HUES64 (cell line): ENCODE measurements around the gene KRT1.

ENCODE experiments used
- H3K27ac ChIP-seq: 2 replicates; pipeline ENCODE4 v1.7.0; 2013; ENCODE audit warnings: low read depth, low read length, inconsistent platforms
- H3K27me3 ChIP-seq: 2 replicates; pipeline ENCODE4 v1.6.1; 2013; ENCODE audit warnings: mild to moderate bottlenecking, low read length; ENCODE audit not compliant: insufficient read depth
- H3K36me3 ChIP-seq: 2 replicates; pipeline ENCODE4 v1.6.1; 2013; ENCODE audit warnings: mild to moderate bottlenecking, low read length; ENCODE audit not compliant: insufficient read depth
- H3K4me1 ChIP-seq: 2 replicates; pipeline ENCODE4 v1.6.1; 2013; ENCODE audit warnings: mild to moderate bottlenecking, low read length, moderate library complexity; ENCODE audit not compliant: insufficient read depth
- H3K4me3 ChIP-seq: 2 replicates; pipeline ENCODE4 v1.5.1; 2013; ENCODE audit warnings: mild to moderate bottlenecking, low read length, moderate library complexity
- H3K9ac ChIP-seq: 2 replicates; pipeline ENCODE4 v1.6.1; 2013; ENCODE audit warnings: mild to moderate bottlenecking, low read depth, low read length
- H3K9me3 ChIP-seq: 2 replicates; pipeline ENCODE4 v1.6.1; 2013; ENCODE audit warnings: low read depth, low read length; ENCODE audit not compliant: insufficient read depth
- WGBS: fragments of 150-250, 120-280 bp; methylation state at CpG from one replicate; pipeline ENCODE4 v1.1.7; 2013; ENCODE audit warnings: missing lambda C conversion rate; 5-methylcytosine and 5-hydroxymethylcytosine counted together

Gene KRT1

GRCh38 chr12:52699373-52699772 lies 19.2 kb upstream of the KRT1 start:
- Histone ChIP-seq H3K9ac (no peak overlapping the region), H3K36me3 (no peaks in the 10 kb centered on the region), H3K9me3 (no peaks in the 10 kb centered on the region), H3K4me1 (no peaks in the 10 kb centered on the region), H3K4me3 (no peak overlapping the region), H3K27ac (no peak overlapping the region), H3K27me3 (no peaks in the 10 kb centered on the region; the same call in 1 of the 2 replicates)
- WGBS, result 87% methylated on average over 2 of the region's 2 CpGs

- no peak overlapping the region for H3K9ac ChIP-seq
- 80% methylated on average over 11 of the region's 11 CpGs for WGBS
- no peaks in the 10 kb centered on the region for H3K9me3 ChIP-seq
- H3K4me1 ChIP-seq, result no peaks in the 10 kb centered on the region
- H3K27me3 ChIP-seq, result no peaks in the 10 kb centered on the region; the same call in 1 of the 2 replicates
- no peak overlapping the region for H3K27ac ChIP-seq
- no peak overlapping the region for H3K4me3 ChIP-seq
- H3K36me3 ChIP-seq, result no peaks in the 10 kb centered on the region
Measured at GRCh38 chr12:52698651-52699340, 18.6 kb upstream of the KRT1 start.

DNA sequence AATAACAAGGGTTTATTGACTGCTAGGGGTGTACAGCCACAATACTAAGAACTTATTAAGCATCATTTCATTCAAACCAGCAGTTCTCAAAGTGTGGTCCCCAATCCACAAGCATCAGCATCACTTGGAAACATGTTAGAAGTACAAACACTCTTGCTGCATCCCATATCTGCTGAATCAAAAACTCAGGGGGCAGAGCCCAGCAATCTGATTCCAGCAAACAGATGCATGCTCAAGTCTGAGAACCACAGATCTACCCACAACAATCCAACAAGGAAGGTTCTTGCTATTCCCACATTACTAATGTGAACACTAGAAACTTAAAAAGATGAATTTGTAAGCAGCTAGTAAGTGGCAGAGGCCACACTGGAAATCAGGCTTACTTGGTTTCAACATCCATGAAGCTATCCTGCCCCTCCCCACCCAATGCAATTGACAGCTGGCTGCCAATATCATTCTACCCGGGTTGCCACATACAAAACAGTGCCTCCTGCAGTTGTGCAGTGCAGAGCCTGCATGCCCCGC lies 16.9 kb upstream of the KRT1 start:
- no peak overlapping the region for H3K27ac ChIP-seq
- no peaks in the 10 kb centered on the region for H3K9me3 ChIP-seq
- WGBS, result 77% methylated on average over 2 of the region's 2 CpGs
- no peak overlapping the region for H3K9ac ChIP-seq
- H3K27me3 ChIP-seq, result peaks cover 10% of the 10 kb centered on the region
- no peaks in the 10 kb centered on the region for H3K4me1 ChIP-seq
- no peaks in the 10 kb centered on the region for H3K36me3 ChIP-seq
- H3K4me3 ChIP-seq, result no peak overlapping the region

DNA sequence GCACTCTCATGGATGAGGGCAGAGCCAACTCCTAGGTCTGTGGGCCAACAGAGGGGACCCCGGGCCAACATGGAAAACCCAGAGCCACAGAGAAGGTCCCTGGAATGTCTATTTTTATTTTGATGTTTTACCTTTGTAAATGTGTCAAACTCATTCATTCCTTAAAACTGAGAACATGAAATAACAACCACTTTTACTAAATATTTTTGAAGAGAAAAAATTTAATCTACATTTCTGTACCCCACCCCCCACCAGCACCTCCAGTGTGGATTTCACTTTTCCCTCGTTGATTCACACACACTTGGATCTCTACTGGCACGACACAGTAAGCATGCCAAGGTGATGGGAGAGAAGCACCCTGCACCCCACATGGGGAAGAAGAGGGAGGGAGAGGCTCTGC lies 16.4 kb upstream of the KRT1 start:
- Histone ChIP-seq H3K4me1 (no peaks in the 10 kb centered on the region), H3K4me3 (no peak overlapping the region), H3K9me3 (no peaks in the 10 kb centered on the region), H3K27me3 (peaks cover 15% of the 10 kb centered on the region), H3K27ac (no peak overlapping the region), H3K9ac (no peak overlapping the region), H3K36me3 (no peaks in the 10 kb centered on the region)
- 90% methylated on average over 1 of the region's 3 CpGs for WGBS

DNA sequence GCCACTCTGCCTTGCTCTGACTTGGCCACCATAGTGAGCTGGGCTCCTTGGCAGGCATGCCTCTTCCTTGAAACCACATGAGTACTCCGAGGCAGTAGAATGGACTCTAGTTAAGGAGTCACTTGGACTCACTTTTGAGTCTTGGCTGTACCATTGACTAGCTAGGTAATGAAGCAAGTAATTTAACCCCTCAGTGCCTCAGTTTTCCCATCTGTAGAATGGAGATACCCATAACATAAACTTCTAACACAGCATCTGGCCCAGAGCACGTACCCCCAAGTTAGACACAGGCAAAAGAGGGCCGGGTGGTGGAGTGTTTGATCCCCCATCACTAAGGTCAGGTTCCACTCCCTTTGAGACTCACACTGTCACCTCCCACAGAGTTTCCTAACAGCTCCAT lies 14.8 kb upstream of the KRT1 start:
- Histone ChIP-seq H3K27ac (no peak overlapping the region), H3K9ac (no peak overlapping the region), H3K4me3 (no peak overlapping the region), H3K4me1 (0 out of 2 replicates have a peak, but pooled peaks cover 2% of the 10 kb centered on the region), H3K9me3 (no peaks in the 10 kb centered on the region), H3K36me3 (no peaks in the 10 kb centered on the region), H3K27me3 (peaks cover 31% of the 10 kb centered on the region)
- WGBS, result 89% methylated on average over 3 of the region's 3 CpGs

DNA sequence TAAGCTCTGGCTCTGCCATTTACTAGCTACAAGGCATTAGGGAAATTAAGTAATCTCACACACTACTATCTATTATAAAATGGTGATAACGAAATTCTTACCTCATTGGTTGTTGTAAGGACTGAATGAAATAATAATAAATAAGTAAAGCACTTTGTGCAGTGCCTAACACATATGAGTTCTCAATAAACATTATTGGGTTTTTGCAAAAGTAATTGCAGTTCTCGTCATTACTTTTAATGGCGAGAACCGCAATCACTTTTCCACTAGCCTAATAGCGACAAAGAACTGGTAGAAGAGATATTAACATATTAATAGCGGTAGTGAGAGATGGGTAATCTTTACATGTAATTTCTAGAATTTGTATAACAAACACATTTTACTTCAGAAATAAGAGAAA lies 13.9 kb upstream of the KRT1 start:
- H3K9me3 ChIP-seq, result no peaks in the 10 kb centered on the region
- no peak overlapping the region for H3K27ac ChIP-seq
- 95% methylated on average over 4 of the region's 6 CpGs for WGBS
- 0 out of 2 replicates have a peak, but pooled peaks cover 2% of the 10 kb centered on the region for H3K4me1 ChIP-seq
- peaks cover 36% of the 10 kb centered on the region for H3K27me3 ChIP-seq
- no peak overlapping the region for H3K4me3 ChIP-seq
- H3K36me3 ChIP-seq, result no peaks in the 10 kb centered on the region
- no peak overlapping the region for H3K9ac ChIP-seq

DNA sequence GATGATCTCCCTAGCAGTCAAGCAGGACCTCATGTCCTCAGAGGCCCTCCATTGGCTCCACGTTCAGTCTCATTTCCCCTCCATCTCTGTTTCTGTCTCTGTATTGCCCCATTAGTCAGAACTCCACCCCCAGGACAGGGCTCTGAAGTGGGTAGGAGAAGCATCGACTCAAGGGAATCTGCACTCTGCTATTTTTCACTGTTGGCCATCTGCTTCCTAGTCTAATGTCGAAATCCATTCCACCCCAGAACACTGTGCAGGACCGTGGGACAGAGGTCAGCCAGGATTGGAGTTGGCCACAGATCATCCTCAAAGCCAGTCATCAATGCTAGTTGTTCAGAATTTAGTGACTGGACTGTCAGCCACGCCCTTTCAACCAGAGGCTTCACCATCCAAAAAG lies 13.1 kb upstream of the KRT1 start:
- 82% methylated on average over 5 of the region's 5 CpGs for whole genome bisulfite sequencing
- no peaks in the 10 kb centered on the region for H3K36me3 ChIP-seq
- peaks cover 42% of the 10 kb centered on the region for H3K27me3 ChIP-seq
- H3K27ac ChIP-seq, result no peak overlapping the region
- H3K9me3 ChIP-seq, result no peaks in the 10 kb centered on the region
- no peak overlapping the region for H3K4me3 ChIP-seq
- no peak overlapping the region for H3K9ac ChIP-seq
- 0 out of 2 replicates have a peak, but pooled peaks cover 2% of the 10 kb centered on the region for H3K4me1 ChIP-seq

- Histone ChIP-seq H3K4me1 (0 out of 2 replicates have a peak, but pooled peaks cover 2% of the 10 kb centered on the region), H3K36me3 (no peaks in the 10 kb centered on the region), H3K4me3 (no peak overlapping the region), H3K27ac (no peak overlapping the region), H3K9me3 (no peaks in the 10 kb centered on the region), H3K9ac (no peak overlapping the region), H3K27me3 (peaks cover 52% of the 10 kb centered on the region)
- 55% methylated on average over 8 of the region's 8 CpGs for WGBS
Measured at GRCh38 chr12:52692254-52692653, 12.0 kb upstream of the KRT1 start.

- no peaks in the 10 kb centered on the region for H3K36me3 ChIP-seq
- no peaks in the 10 kb centered on the region for H3K9me3 ChIP-seq
- H3K4me1 ChIP-seq, result 0 out of 2 replicates have a peak, but pooled peaks cover 2% of the 10 kb centered on the region
- WGBS, result 62% methylated on average over 2 of the region's 2 CpGs
- H3K4me3 ChIP-seq, result no peak overlapping the region
- no peak overlapping the region for H3K27ac ChIP-seq
- peaks cover 52% of the 10 kb centered on the region for H3K27me3 ChIP-seq
- no peak overlapping the region for H3K9ac ChIP-seq
Measured at GRCh38 chr12:52691841-52692150, 11.6 kb upstream of the KRT1 start.

GRCh38 chr12:52691076-52691840 lies 11.1 kb upstream of the KRT1 start:
- H3K9me3 ChIP-seq, result no peaks in the 10 kb centered on the region
- 0 out of 2 replicates have a peak, but pooled peaks cover 2% of the 10 kb centered on the region for H3K4me1 ChIP-seq
- 0 out of 2 replicates have a peak overlapping the region, but pooled peaks have one; percentile 19 for H3K9ac ChIP-seq
- peak overlapping the region; percentile 50 for H3K4me3 ChIP-seq
- no peaks in the 10 kb centered on the region for H3K36me3 ChIP-seq
- no peak overlapping the region for H3K27ac ChIP-seq
- WGBS, result 7% methylated on average over 45 of the region's 45 CpGs
- H3K27me3 ChIP-seq, result peaks cover 56% of the 10 kb centered on the region

GRCh38 chr12:52690351-52691075 lies 10.3 kb upstream of the KRT1 start:
- Histone ChIP-seq H3K27ac (no peak overlapping the region), H3K9me3 (no peaks in the 10 kb centered on the region), H3K9ac (0 out of 2 replicates have a peak overlapping the region, but pooled peaks have one; percentile 19), H3K36me3 (no peaks in the 10 kb centered on the region), H3K4me1 (0 out of 2 replicates have a peak, but pooled peaks cover 2% of the 10 kb centered on the region), H3K27me3 (peaks cover 59% of the 10 kb centered on the region), H3K4me3 (peak overlapping the region; percentile 50)
- 57% methylated on average over 8 of the region's 8 CpGs for WGBS
